GM11168 (cell line): ENCODE data around the gene ABHD6.
"Not testable (repeated sequence)": the region's sequence is repeated elsewhere in the genome, so short reads cannot be mapped to it uniquely, and the experiment has no call there.

Source experiments
- in situ Hi-C: fragments of 300-500 bp; cut with MboI; formaldehyde crosslinking; loops from one replicate; pipeline ENCODE4 v1.12.0; 2022; ENCODE audit warnings: low sequenced_read_pairs; ENCODE audit not compliant: unreplicated experiment

ABHD6 gene

GRCh38 chr3:58333206-58334012, 95.8 kb downstream of the ABHD6 start:
- in situ Hi-C loops = no loop called here

GRCh38 chr3:58334013-58334321, 96.4 kb downstream of the ABHD6 start:
- in situ Hi-C loops = no loop called here

- in situ Hi-C loops = no loop called here
Observed at GRCh38 chr3:58334506-58334884, 96.9 kb downstream of the ABHD6 start.

GRCh38 chr3:58335652-58335947, 98.0 kb downstream of the ABHD6 start:
- in situ Hi-C loops = no loop called here

GRCh38 chr3:58336135-58336882, 98.7 kb downstream of the ABHD6 start:
- in situ Hi-C loops = no loop called here

- in situ Hi-C loops = no loop called here
Observed at GRCh38 chr3:58337190-58337589, 99.6 kb downstream of the ABHD6 start.

GRCh38 chr3:58339146-58339545, 101.6 kb downstream of the ABHD6 start:
- in situ Hi-C loops = not testable (repeated sequence)

- in situ Hi-C loops = no loop called here
Observed at GRCh38 chr3:58340594-58341244, 103.1 kb downstream of the ABHD6 start.

GRCh38 chr3:58341376-58341775, 103.8 kb downstream of the ABHD6 start:
- in situ Hi-C loops = no loop called here

- in situ Hi-C loops = no loop called here
Observed at GRCh38 chr3:58342676-58343075, 105.1 kb downstream of the ABHD6 start.
